Smooth muscle cell (in vitro differentiated cells): ENCODE data around the gene CREB5. TPM values are rescaled to one million over a fixed set of nuclear protein-coding genes. Genes with fewer than 3 reads are reported as not detected.
"Not testable (repeated sequence)": the region's sequence is repeated elsewhere in the genome, so short reads cannot be mapped to it uniquely, and the experiment has no call there.

ENCODE experiments used
- DNase-seq: peaks from one replicate; lab custom pipeline; 2025; ENCODE audit not compliant: unreplicated experiment; lab: John Stamatoyannopoulos, UW
- H2AFZ ChIP-seq: fragments of 200-600 bp; sonication (generic); 2 replicates; pipeline ENCODE4 v1.6.0; 2016; ENCODE audit warnings: antibody characterized with exemption, low read depth, mild to moderate bottlenecking
- H3F3A ChIP-seq: fragments of 200-600 bp; sonication (generic); 2 replicates; pipeline ENCODE4 v1.6.0; 2017; ENCODE audit warnings: antibody characterized with exemption, low read depth
- H3K27ac ChIP-seq: fragments of 200-600 bp; sonication (generic); 2 replicates; pipeline ENCODE4 v1.5.1; 2016; ENCODE audit warnings: low read depth, mild to moderate bottlenecking
- H3K27me3 ChIP-seq: fragments of 200-600 bp; sonication (generic); 2 replicates; pipeline ENCODE4 v1.6.1; 2016; ENCODE audit warnings: low read depth, mild to moderate bottlenecking
- H3K36me3 ChIP-seq: fragments of 200-600 bp; sonication (generic); 2 replicates; pipeline ENCODE4 v1.5.1; 2016; ENCODE audit warnings: low read depth
- H3K4me1 ChIP-seq: fragments of 200-600 bp; sonication (generic); 2 replicates; pipeline ENCODE4 v1.5.1; 2016; ENCODE audit warnings: low read depth
- H3K4me2 ChIP-seq: fragments of 200-600 bp; sonication (generic); 2 replicates; pipeline ENCODE4 v1.6.0; 2016; ENCODE audit warnings: mild to moderate bottlenecking
- H3K4me3 ChIP-seq: fragments of 200-600 bp; sonication (generic); 2 replicates; pipeline ENCODE4 v1.5.1; 2016; ENCODE audit warnings: mild to moderate bottlenecking
- H3K79me2 ChIP-seq: fragments of 200-600 bp; sonication (generic); 2 replicates; pipeline ENCODE4 v1.6.0; 2016; ENCODE audit warnings: low read depth, mild to moderate bottlenecking
- H3K9ac ChIP-seq: fragments of 200-600 bp; sonication (generic); 2 replicates; pipeline ENCODE4 v1.6.0; 2016; ENCODE audit warnings: low read depth
- H3K9me3 ChIP-seq: fragments of 200-600 bp; sonication (generic); replicated peaks from 2 replicates; pipeline ENCODE4 v1.5.1; 2016; ENCODE audit warnings: low read depth
- H4K20me1 ChIP-seq: fragments of 200-600 bp; sonication (generic); 2 replicates; pipeline ENCODE4 v1.6.0; 2016; ENCODE audit warnings: low read depth
- CTCF ChIP-seq: fragments of 200-600 bp; sonication (generic); IDR thresholded peaks from 2 replicates; pipeline ENCODE4 v1.5.1; 2017; ENCODE audit warnings: borderline replicate concordance, mild to moderate bottlenecking, antibody characterized with exemption; ENCODE audit not compliant: insufficient read depth, poor library complexity, severe bottlenecking
- WGBS: methylation state at CpG from one replicate; pipeline ENCODE4 v1.1.7; 2016; ENCODE audit warnings: low lambda C conversion rate; 5-methylcytosine and 5-hydroxymethylcytosine counted together
- polyA plus RNA-seq: library from polyadenylated mRNA; unstranded; fragments of >200 nt; fragmentation: Nextera tagmentation; extraction: Ambion mirVana; gene quantifications from 2 replicates; pipeline ENCODE4 v1.2.1, GENCODE V29; 2016
- total RNA-seq: library from RNA; depleted of rRNA; stranded (reverse); fragments of >200 nt; gene quantifications from 2 replicates; pipeline ENCODE4 v1.2.3, GENCODE V29; 2014

Gene CREB5
- total and polyA plus RNA-seq, 2 experiments from 2014 or later = 6.2 to 18.2 TPM

GRCh38 chr7:28818996-28819395 is 406.7 kb downstream of the CREB5 start:
- no peak for DNase-seq
- Histone ChIP-seq H3F3A (no peaks in the 10 kb centered on the region), H3K36me3 (no peaks in the 10 kb centered on the region), H3K27me3 (no peaks in the 10 kb centered on the region), H3K9ac (no peak overlapping the region), H3K4me2 (no peak overlapping the region), H3K9me3 (no peaks in the 10 kb centered on the region), H3K4me1 (peaks cover 3% of the 10 kb centered on the region), H3K79me2 (no peaks in the 10 kb centered on the region), H3K4me3 (no peak overlapping the region), H3K27ac (no peak overlapping the region), H2AFZ (no peak overlapping the region), H4K20me1 (no peaks in the 10 kb centered on the region)
- 87% methylated on average over 5 of the region's 5 CpGs for WGBS
- no peak for TF ChIP-seq CTCF

GRCh38 chr7:28823582-28823981 is 411.3 kb downstream of the CREB5 start:
- no peaks in the 10 kb centered on the region for H3K79me2 ChIP-seq
- no peak overlapping the region for H3K4me3 ChIP-seq
- H3K4me2 ChIP-seq = no peak overlapping the region
- WGBS = 88% methylated on average over 3 of the region's 3 CpGs
- H3K27me3 ChIP-seq = no peaks in the 10 kb centered on the region
- peaks cover 3% of the 10 kb centered on the region for H3K4me1 ChIP-seq
- H3K27ac ChIP-seq = no peak overlapping the region
- H3K9ac ChIP-seq = no peak overlapping the region
- H2AFZ ChIP-seq = no peak overlapping the region
- DNase-seq = no peak
- no peaks in the 10 kb centered on the region for H3F3A ChIP-seq
- no peak for TF ChIP-seq CTCF
- H4K20me1 ChIP-seq = no peaks in the 10 kb centered on the region
- H3K9me3 ChIP-seq = no peaks in the 10 kb centered on the region
- H3K36me3 ChIP-seq = no peaks in the 10 kb centered on the region

- not testable (repeated sequence) for H3K27me3 ChIP-seq, H3K27ac ChIP-seq, H3F3A ChIP-seq, H3K4me2 ChIP-seq, H4K20me1 ChIP-seq, H2AFZ ChIP-seq, H3K36me3 ChIP-seq, H3K79me2 ChIP-seq, H3K4me1 ChIP-seq, DNase-seq, H3K9me3 ChIP-seq, H3K4me3 ChIP-seq, H3K9ac ChIP-seq
- 96% methylated on average over 8 of the region's 8 CpGs for WGBS
Observed at GRCh38 chr7:28825817-28826448, 413.6 kb downstream of the CREB5 start.

- Histone ChIP-seq H3K4me1 (no peaks in the 10 kb centered on the region), H3K27me3 (no peaks in the 10 kb centered on the region), H3K27ac (no peak overlapping the region), H3F3A (no peaks in the 10 kb centered on the region), H3K4me2 (no peak overlapping the region), H3K9me3 (no peaks in the 10 kb centered on the region), H3K4me3 (no peak overlapping the region), H3K79me2 (no peaks in the 10 kb centered on the region), H3K36me3 (no peaks in the 10 kb centered on the region), H2AFZ (no peak overlapping the region), H4K20me1 (no peaks in the 10 kb centered on the region), H3K9ac (no peak overlapping the region)
- DNase-seq = no peak
- 73% methylated on average over 1 of the region's 1 CpG for WGBS
- no peak for TF ChIP-seq CTCF
Observed at GRCh38 chr7:28830846-28831245, 418.5 kb downstream of the CREB5 start.
